NCI-H2107 treated with DMSO at 0.1 percent for 48 hours (cell line): Measurements from ENCODE around the gene NXT1.
A peak's percentile ranks its signal among the peaks of the same experiment; 100 is the strongest.

Experiments used
- DNase-seq: peaks from one replicate; lab custom pipeline; 2025; ENCODE audit not compliant: unreplicated experiment; lab: John Stamatoyannopoulos, UW

Gene NXT1

DNA sequence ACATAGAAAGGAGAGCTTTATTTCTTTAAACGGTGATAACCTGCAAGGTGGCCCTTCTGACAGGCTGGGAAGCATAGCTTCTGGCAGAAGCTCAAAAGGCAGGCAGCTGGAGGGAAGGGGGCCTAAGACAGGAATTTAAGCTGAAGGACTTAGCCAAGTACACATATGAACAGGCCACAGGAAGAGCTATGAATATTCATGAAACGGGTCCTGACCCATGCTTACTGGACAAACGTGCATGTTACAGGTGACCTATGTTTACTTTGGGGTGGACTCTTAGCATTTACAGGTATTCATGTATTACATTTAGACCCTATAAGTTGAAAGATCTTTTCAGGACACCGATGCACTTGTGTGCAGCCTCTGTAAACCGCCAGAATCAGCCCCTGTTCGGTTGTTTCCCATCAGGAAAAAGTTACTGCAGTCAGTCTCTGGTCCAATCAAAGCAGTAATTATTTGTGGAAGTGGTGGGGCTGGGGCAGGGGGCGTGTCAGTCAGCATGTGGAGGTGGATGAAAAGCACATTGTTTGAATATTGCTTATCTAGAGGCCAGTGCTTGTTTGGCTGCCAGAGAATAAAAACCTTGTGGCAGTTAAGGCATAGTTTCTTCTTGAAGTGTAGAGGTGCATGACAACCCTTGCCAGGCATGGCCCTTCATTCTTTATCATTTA lies 8.5 kb downstream of the NXT1 start:
- DNase-seq = no peak

DNA sequence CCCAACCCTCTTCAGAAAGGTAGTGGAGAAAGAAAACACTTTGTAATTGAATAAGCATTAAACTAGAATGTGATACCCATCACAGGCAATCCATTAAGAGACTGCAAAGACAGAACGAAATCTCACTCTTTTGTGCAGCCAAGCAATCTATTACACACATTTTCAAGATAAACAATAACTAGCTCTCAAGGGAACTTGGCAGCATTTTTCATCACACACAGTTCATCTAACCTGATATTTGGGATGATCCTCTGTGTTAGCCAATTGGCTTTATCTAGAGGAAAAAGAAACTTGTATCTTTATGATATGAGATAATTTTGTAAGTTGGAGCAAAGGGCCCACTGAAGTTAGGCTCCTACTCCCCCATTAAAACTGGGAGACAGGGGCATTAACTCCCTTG lies 9.9 kb downstream of the NXT1 start:
- no peak for DNase-seq

GRCh38 chr20:23361119-23361475 lies 10.5 kb downstream of the NXT1 start:
- DNase-seq = no peak

GRCh38 chr20:23361476-23362391 lies 11.1 kb downstream of the NXT1 start, which contains the start of gene GZF1:
Gene GZF1 (plus strand): TSS chr20:23362182. CDS start chr20:23364384, 2,202 bp downstream.
- DNase-seq = peak; percentile 64

GRCh38 chr20:23362392-23363256 lies 12.0 kb downstream of the NXT1 start:
- DNase-seq = no peak

GRCh38 chr20:23363257-23363649 lies 12.7 kb downstream of the NXT1 start:
- no peak for DNase-seq

- DNase-seq = no peak
These were observed 15.0 kb downstream of the NXT1 start for GRCh38 chr20:23365390-23366165.

DNA sequence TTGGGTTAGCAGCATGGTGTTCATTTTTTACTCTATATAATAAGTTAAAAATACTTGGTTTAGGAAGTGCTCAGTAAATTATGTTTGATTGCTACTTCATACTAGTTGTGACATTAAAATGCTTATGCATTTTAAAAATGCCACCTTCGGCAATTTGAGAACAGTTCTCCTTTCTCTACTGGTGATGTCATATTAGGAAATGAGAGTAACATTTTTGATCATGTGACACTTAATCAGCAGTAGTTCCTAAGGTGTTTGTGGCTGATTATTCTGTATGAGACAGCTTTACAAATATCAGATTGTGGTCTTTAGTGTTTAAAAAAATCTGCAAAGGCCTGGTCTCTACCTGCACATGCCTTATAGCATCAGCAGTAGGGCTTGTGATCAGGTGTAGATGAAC lies 15.8 kb downstream of the NXT1 start:
- DNase-seq = no peak

- no peak for DNase-seq
These were observed 17.2 kb downstream of the NXT1 start for GRCh38 chr20:23367770-23368169.

DNA sequence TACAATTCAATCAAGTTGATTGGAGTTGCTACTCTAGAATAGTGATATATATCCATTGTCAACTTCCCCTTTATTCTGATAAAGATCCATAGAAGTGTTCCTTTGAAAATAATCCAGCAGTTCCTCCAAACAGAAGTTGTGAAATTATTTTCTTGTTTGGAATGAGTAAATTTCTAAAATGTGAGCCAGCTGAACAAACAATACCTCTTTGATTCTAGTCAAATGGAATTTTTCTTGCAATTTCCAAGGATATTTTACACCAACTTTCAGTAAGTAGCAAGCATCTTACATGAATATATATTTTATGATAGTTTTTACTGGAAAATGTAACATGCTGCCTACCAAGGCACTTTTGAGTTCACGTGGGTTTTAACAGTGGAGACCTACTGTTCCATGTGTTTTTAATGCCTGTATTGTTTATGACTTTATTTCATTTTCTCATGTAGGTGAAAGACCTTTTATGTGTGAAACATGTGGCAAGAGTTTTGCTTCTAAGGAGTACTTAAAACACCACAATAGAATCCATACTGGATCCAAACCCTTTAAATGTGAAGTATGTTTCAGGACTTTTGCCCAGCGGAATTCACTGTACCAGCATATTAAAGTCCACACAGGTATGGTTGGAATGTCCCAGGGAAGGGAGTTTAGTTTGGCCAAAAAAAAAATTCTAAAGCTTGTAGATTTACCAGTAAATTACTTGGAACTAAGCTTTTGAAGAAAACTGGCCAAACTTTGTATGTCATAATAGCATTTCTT lies 17.9 kb downstream of the NXT1 start:
- DNase-seq = no peak

- no peak for DNase-seq
These were observed 18.7 kb downstream of the NXT1 start for GRCh38 chr20:23369072-23369823.

DNA sequence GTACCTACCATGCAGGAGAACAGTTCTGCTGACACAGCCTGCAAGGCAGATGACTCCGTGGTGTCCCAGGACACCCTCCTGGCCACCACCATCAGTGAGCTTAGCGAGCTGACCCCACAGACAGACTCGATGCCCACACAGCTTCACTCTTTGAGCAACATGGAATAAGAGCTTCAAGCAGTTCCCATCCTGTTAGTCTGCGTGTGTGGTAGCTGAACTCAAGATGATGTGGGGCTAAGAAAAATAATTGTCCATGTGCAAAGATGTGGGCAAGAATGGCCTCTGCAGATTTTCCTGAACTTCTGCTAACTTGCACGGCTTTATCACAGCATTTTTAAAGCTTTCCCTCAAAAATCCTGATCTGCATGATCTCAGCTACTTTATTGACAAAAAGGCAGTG lies 19.7 kb downstream of the NXT1 start:
- no peak for DNase-seq

DNA sequence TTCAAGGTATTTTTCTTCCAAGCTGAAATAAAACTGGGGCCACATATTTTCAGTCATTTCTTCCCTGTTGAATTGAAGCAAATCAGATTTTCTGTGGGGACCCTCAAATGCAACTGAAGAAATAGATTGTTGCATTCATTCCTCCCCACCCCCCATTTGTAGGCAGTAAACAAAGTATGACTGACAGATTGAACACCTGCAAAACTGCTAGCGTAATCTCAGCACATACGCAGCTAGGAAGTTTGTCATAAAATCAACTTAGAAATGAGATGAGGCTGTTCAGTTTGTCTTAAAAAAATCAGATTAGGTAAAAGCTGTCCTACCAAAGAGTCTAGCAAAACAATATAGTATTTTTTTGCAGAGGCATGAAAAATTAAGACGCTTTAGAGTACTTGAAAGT lies 20.3 kb downstream of the NXT1 start:
- DNase-seq = no peak

DNA sequence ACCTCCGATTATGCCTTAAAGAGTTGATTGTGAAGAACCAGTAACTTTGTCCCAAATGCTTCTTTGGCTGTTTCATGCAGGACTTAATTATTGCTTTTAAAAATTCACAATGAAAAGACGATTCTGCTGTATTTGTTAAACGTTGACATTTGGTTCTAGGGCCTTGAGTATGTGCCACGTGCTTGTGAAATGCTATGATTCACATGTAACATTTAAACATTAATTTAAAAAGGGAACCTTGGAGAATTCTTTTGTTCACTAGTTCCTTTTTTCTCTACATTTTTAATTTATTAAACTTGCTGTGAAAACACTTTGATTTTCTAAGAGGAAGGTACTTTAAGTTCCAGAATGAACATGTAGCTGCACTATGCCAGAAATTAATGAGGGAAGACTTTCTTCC lies 20.9 kb downstream of the NXT1 start:
- no peak for DNase-seq

DNA sequence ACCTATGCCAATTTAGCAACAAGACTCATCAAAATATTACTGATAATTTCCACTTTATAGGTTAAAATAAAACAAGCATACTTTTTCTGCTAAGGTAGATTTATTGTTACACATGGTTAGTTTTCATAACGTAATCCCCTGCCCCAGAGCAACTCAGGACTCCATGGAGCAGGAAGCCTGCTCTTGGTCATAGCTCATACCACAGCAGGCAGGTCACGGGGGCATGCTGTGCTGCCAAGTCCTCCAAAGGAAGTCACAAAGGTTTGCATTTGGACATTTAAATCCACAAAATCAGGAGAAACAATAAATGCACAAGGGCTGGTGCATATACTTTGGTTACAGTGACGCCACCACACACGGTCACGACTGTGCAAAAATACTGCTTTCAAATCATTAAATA lies 23.9 kb downstream of the NXT1 start:
- DNase-seq = no peak

DNA sequence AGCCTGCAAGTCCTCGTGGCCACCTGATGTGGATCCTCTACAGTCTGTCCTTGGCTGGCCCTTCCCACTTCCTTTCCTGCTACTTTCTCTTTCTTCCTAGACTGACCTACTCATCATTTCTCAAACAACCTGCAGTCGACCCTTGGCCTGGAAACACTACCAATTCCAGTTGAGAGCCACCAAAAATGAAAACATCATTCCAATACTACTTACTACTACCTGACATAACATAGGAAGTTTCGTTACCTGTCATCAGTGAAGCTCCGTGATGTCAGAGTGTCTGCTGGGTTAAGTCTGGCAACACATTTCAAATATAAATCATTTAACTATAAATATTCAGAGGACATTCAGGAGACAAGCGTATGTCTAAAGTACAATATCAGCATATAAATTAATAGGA lies 25.2 kb downstream of the NXT1 start:
- no peak for DNase-seq

- DNase-seq = no peak
These were observed 29.2 kb downstream of the NXT1 start for GRCh38 chr20:23379772-23380171.

DNA sequence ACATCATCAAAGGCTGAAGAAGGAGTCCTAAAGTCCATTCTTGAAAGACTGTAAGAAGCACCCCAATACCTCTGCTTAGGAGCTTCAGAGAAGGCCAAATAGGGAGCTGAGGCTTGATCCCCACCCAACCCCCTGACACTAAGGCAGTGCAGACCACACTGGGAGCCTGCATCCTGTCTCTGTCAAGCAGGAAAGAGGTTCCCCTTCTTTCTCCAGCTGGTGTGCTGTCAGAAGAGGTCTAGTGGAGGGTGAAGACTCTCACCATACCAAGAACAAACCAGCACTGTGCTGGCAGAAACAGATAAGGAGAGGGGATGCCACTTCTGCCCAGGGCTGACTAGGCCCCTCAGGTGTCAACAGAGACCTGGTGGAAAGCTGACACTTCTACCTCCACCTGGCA lies 31.3 kb downstream of the NXT1 start:
- DNase-seq = no peak
